HG03175 (cell line): ENCODE measurements around the gene TMEM45A.

Experiments
- ATAC-seq: cut with Tn5 transposase; IDR thresholded peaks from one replicate; pipeline ENCODE4 v1.9.1; 2021; ENCODE audit warnings: mild to moderate bottlenecking, moderate library complexity; ENCODE audit not compliant: unreplicated experiment

The TMEM45A gene

DNA sequence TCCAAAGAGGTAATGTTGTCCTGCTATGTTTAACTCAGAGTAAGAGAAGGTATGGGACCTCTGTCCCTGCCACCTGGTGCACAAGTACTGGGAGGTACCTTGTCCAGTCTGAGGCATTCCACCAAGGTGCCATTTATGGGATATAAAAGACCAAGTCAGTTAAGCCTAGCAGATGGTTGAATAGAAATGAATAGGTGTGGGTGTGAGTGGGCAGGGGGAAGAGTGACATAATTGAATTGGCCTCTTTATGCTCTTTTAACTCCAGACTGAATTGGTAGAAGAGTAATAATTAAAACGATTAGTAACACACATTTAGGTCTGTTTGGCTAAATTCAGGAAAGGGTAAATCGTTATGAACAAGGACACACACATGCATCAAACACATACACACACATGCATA lies 117.5 kb downstream of the TMEM45A start:
- ATAC-seq = no peak

DNA sequence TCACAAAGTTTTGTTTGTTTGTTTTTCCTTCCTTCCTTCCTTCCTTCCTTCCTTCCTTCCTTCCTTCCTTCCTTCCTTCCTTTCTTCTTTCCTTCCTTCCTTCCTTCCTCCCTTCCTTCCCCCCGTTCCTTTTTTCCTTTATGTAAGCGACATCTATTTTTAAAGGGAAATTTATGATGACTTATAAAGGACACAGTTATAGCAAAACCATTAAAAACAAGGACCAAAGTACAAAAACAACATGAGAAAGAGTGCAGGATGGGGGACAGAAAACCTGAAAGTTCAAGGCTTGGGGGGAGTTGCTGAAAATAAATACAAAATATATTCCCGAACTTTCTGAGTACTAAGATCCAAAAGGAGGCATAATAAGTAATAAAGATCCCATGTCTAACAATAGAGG lies 118.8 kb downstream of the TMEM45A start:
- no peak for ATAC-seq

DNA sequence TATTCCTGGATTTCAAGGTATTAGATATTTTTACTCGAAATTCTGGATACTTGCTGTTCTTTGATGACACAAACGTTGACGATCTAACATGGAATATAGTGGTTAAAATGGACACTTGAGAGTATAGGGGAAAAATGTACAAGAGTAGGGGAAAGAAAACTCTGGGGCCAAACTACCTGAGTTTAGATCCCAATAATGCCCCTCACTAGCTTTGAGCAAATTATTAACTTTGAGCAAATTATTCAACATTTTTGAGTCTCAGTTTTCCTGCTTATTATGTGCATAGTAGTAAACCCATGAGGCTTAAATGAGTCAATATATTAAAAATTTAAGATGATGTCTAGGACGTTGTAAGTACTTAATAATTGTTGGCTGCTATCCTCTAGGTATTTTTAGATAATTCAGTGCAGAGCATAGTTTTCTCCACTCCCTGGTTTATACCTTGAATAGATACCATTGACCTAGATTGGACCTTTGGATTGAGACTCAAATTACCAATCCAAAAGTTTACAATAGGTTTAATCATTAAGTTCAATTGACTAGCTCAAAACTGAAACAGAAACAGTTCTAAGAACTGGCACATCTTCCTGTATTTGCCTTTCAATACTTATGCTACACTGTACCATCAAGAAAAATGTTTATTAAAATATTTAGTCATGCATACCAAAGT lies 121.4 kb downstream of the TMEM45A start:
- ATAC-seq = peak; percentile 79

DNA sequence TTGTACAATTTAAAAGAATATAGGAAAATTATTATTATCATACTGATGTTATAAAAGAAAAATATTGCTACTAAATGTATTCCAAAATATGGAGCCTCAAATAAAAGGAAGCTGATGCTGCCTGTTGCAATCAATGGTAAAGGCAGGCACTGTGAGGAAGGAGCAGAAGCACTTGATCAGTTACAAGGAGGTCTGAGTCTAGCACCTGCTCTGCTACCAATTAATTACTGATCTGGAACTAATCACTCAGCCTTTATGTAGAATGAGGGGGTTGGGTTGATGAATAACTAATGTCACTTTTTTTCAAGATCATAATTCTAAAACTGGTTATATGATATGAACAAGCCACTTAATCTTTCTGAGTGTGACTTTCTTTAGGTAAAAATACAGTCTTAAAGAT lies 122.5 kb downstream of the TMEM45A start:
- peak; percentile 82 for ATAC-seq

DNA sequence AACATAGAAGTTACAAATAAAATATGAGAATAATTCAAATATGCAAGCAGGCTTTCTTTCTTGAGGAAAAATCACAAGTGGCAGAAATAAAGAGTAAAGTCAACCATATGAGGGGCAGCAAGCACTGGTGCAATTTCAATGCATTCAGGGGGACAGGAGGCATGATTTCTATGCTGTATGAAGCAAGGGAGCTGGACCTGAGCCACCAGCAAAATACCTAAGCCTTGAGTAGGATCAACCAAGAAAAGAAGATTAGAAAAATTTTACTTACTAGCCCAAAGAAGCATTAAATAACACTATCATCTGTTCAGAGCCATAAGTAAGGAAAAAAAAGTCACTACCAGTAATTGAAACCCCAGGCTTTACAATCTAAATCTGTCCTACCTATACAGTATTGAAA lies 123.3 kb downstream of the TMEM45A start:
- ATAC-seq = no peak

DNA sequence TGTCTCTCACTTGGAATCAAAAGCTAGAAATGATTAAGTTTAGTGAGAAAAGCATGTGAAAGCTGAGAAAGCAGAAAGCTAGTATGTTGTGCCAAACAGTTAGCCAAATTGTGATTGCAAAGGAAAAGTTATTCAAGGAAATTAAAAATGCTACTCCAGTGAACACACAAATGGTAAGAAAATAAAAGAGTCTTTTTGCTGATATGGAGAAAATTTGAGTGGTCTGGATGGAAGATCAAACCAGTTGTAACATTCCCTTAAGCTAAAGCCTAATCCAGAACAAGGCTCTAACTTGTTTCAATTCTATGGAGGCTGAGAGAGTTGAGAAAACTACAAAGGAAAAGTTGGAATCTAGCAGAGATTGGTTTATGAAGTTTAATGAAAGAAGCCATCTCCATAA lies 128.8 kb downstream of the TMEM45A start:
- ATAC-seq = no peak
